ENCODE data around the gene CALML3. TPM values are rescaled to one million over a fixed set of nuclear protein-coding genes. Genes with fewer than 3 reads are reported as not detected.

The CALML3 gene
- total RNA-seq, 1 donor from 2014 or later, result not detected

GRCh38 chr10:5509691-5510090 lies 15.1 kb upstream of the CALML3 start:
- TF ChIP-seq CTCF (IDR thresholded peaks at IDR 0.05; ENCODE audit: borderline replicate concordance), result no peak
- peaks cover 11% of the 10 kb centered on the region for H3K27me3 ChIP-seq (ENCODE audit: low read depth)
- H3K4me1 ChIP-seq, result no peaks in the 10 kb centered on the region
- intact Hi-C loops (cut with micrococcal nuclease), result no loop called here
- no peak overlapping the region for H3K4me3 ChIP-seq
- H3K27ac ChIP-seq (replicated peaks), result no peak overlapping the region
- DNase-seq, result no peak
- no peaks in the 10 kb centered on the region for H3K36me3 ChIP-seq
- no peaks in the 10 kb centered on the region for H3K9me3 ChIP-seq (replicated peaks)

GRCh38 chr10:5510281-5511072 lies 14.3 kb upstream of the CALML3 start:
- peaks cover 5% of the 10 kb centered on the region for H3K27me3 ChIP-seq (ENCODE audit: low read depth)
- H3K4me1 ChIP-seq, result no peaks in the 10 kb centered on the region
- H3K27ac ChIP-seq (replicated peaks), result no peak overlapping the region
- H3K9me3 ChIP-seq (replicated peaks), result no peaks in the 10 kb centered on the region
- intact Hi-C loops (cut with micrococcal nuclease), result no loop called here
- H3K36me3 ChIP-seq, result no peaks in the 10 kb centered on the region
- no peak overlapping the region for H3K4me3 ChIP-seq
- no peak for TF ChIP-seq CTCF (IDR thresholded peaks at IDR 0.05; ENCODE audit: borderline replicate concordance)
- DNase-seq, result no peak

GRCh38 chr10:5511231-5511884 lies 13.4 kb upstream of the CALML3 start:
- Histone ChIP-seq H3K27me3 (ENCODE audit: low read depth) (peaks cover 5% of the 10 kb centered on the region), H3K4me3 (no peak overlapping the region), H3K9me3 (replicated peaks) (no peaks in the 10 kb centered on the region), H3K27ac (replicated peaks) (no peak overlapping the region), H3K36me3 (no peaks in the 10 kb centered on the region), H3K4me1 (no peaks in the 10 kb centered on the region)
- TF ChIP-seq CTCF (IDR thresholded peaks at IDR 0.05; ENCODE audit: borderline replicate concordance), result no peak
- DNase-seq, result no peak
- intact Hi-C loops (cut with micrococcal nuclease), result no loop called here

- no peak for TF ChIP-seq CTCF (IDR thresholded peaks at IDR 0.05; ENCODE audit: borderline replicate concordance)
- no peak for DNase-seq
- Histone ChIP-seq H3K27me3 (ENCODE audit: low read depth) (peaks cover 5% of the 10 kb centered on the region), H3K4me3 (no peak overlapping the region), H3K4me1 (no peaks in the 10 kb centered on the region), H3K9me3 (replicated peaks) (no peaks in the 10 kb centered on the region), H3K27ac (replicated peaks) (no peak overlapping the region), H3K36me3 (no peaks in the 10 kb centered on the region)
- intact Hi-C loops (cut with micrococcal nuclease), result no loop called here
Measured at GRCh38 chr10:5511885-5512280, 12.9 kb upstream of the CALML3 start.

- intact Hi-C loops (cut with micrococcal nuclease), result no loop called here
- no peak overlapping the region for H3K27ac ChIP-seq (replicated peaks)
- TF ChIP-seq CTCF (IDR thresholded peaks at IDR 0.05; ENCODE audit: borderline replicate concordance), result no peak
- no peak for DNase-seq
- peaks cover 5% of the 10 kb centered on the region for H3K27me3 ChIP-seq (ENCODE audit: low read depth)
- no peak overlapping the region for H3K4me3 ChIP-seq
- H3K9me3 ChIP-seq (replicated peaks), result no peaks in the 10 kb centered on the region
- H3K4me1 ChIP-seq, result no peaks in the 10 kb centered on the region
- no peaks in the 10 kb centered on the region for H3K36me3 ChIP-seq
Measured at GRCh38 chr10:5512331-5512730, 12.4 kb upstream of the CALML3 start.

Measured in left ventricle myocardium inferior (tissue), 1 donor.